Measurements from ENCODE around the gene RPUSD3.

Gene RPUSD3

GRCh38 chr3:9889405-9889804, 45.6 kb upstream of the RPUSD3 start:
- no peaks in the 10 kb centered on the region for H3K9me2 ChIP-seq (ENCODE audit: low read depth, low read length)
- H3K4me1 ChIP-seq (ENCODE audit: insufficient read depth, low read length, severe bottlenecking): peaks cover 13% of the 10 kb centered on the region
- H3K27me3 ChIP-seq (ENCODE audit: insufficient read depth, low read length): no peaks in the 10 kb centered on the region
- H3K4me2 ChIP-seq (ENCODE audit: low read length): no peak overlapping the region
- no peak overlapping the region for H3K4me3 ChIP-seq (ENCODE audit: low read depth, low read length, poor library complexity, severe bottlenecking)
- H3K79me2 ChIP-seq (ENCODE audit: insufficient read depth, low read length): peaks cover 12% of the 10 kb centered on the region
- H3K36me3 ChIP-seq (ENCODE audit: insufficient read depth, low read length): peaks cover 21% of the 10 kb centered on the region
- no peaks in the 10 kb centered on the region for H3K9me3 ChIP-seq (ENCODE audit: low read length)
- H4K20me1 ChIP-seq (ENCODE audit: insufficient read depth, low read length): no peaks in the 10 kb centered on the region
- H3K27ac ChIP-seq (ENCODE audit: low read depth, low read length, poor library complexity, severe bottlenecking): no peak overlapping the region
- no peak for TF ChIP-seq EZH2 (IDR thresholded peaks at IDR 0.05; ENCODE audit: borderline replicate concordance, low read length)
- TF ChIP-seq, protein P1, sequence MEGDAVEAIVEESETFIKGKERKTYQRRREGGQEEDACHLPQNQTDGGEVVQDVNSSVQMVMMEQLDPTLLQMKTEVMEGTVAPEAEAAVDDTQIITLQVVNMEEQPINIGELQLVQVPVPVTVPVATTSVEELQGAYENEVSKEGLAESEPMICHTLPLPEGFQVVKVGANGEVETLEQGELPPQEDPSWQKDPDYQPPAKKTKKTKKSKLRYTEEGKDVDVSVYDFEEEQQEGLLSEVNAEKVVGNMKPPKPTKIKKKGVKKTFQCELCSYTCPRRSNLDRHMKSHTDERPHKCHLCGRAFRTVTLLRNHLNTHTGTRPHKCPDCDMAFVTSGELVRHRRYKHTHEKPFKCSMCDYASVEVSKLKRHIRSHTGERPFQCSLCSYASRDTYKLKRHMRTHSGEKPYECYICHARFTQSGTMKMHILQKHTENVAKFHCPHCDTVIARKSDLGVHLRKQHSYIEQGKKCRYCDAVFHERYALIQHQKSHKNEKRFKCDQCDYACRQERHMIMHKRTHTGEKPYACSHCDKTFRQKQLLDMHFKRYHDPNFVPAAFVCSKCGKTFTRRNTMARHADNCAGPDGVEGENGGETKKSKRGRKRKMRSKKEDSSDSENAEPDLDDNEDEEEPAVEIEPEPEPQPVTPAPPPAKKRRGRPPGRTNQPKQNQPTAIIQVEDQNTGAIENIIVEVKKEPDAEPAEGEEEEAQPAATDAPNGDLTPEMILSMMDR (IDR thresholded peaks at IDR 0.05; ENCODE audit: low read length): no peak
- H2AFZ ChIP-seq (ENCODE audit: low read length): no peak overlapping the region
- H3F3A ChIP-seq (ENCODE audit: insufficient read depth, low read length): no peaks in the 10 kb centered on the region
- H3K9ac ChIP-seq (ENCODE audit: low read length): no peak overlapping the region

DNA sequence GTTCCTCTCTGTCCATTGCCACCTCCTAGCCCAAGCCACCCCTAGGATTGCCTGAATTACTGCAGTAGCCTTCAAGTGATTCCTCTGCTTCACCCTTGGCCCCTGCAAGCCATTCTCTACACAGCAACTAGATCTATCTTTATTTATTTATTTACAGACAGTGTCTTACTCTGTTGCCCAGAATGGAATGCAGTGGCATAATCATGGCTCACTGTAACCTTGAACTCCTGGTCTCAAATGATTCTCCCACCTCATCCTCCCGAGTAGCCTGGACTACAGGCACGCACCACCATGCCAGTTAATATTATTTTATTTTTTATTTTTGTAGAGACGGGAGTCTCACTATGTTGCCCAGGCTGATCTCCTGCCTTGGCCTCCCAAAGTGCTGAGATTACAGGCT, 44.7 kb upstream of the RPUSD3 start:
- H3K9me2 ChIP-seq (ENCODE audit: low read depth, low read length): no peaks in the 10 kb centered on the region
- no peaks in the 10 kb centered on the region for H3K9me3 ChIP-seq (ENCODE audit: low read length)
- H3F3A ChIP-seq (ENCODE audit: insufficient read depth, low read length): no peaks in the 10 kb centered on the region
- H3K36me3 ChIP-seq (ENCODE audit: insufficient read depth, low read length): peaks cover 14% of the 10 kb centered on the region
- no peak overlapping the region for H3K4me3 ChIP-seq (ENCODE audit: low read depth, low read length, poor library complexity, severe bottlenecking)
- TF ChIP-seq EZH2 (IDR thresholded peaks at IDR 0.05; ENCODE audit: borderline replicate concordance, low read length): no peak
- TF ChIP-seq, protein P1 (IDR thresholded peaks at IDR 0.05; ENCODE audit: low read length): no peak
- H3K4me1 ChIP-seq (ENCODE audit: insufficient read depth, low read length, severe bottlenecking): peaks cover 13% of the 10 kb centered on the region
- H3K4me2 ChIP-seq (ENCODE audit: low read length): no peak overlapping the region
- H3K27ac ChIP-seq (ENCODE audit: low read depth, low read length, poor library complexity, severe bottlenecking): no peak overlapping the region
- H3K79me2 ChIP-seq (ENCODE audit: insufficient read depth, low read length): peaks cover 12% of the 10 kb centered on the region
- H4K20me1 ChIP-seq (ENCODE audit: insufficient read depth, low read length): no peaks in the 10 kb centered on the region
- H3K9ac ChIP-seq (ENCODE audit: low read length): no peak overlapping the region
- H2AFZ ChIP-seq (ENCODE audit: low read length): no peak overlapping the region
- peaks cover 4% of the 10 kb centered on the region; the same call in 1 of the 2 replicates for H3K27me3 ChIP-seq (ENCODE audit: insufficient read depth, low read length)

GRCh38 chr3:9887480-9887879, 43.7 kb upstream of the RPUSD3 start:
- Histone ChIP-seq H3K9me2 (ENCODE audit: low read depth, low read length) (no peaks in the 10 kb centered on the region), H3F3A (ENCODE audit: insufficient read depth, low read length) (no peaks in the 10 kb centered on the region), H2AFZ (ENCODE audit: low read length) (no peak overlapping the region), H3K4me3 (ENCODE audit: low read depth, low read length, poor library complexity, severe bottlenecking) (no peak overlapping the region), H3K9ac (ENCODE audit: low read length) (no peak overlapping the region), H3K27ac (ENCODE audit: low read depth, low read length, poor library complexity, severe bottlenecking) (no peak overlapping the region), H3K4me1 (ENCODE audit: insufficient read depth, low read length, severe bottlenecking) (peaks cover 13% of the 10 kb centered on the region), H3K27me3 (ENCODE audit: insufficient read depth, low read length) (peaks cover 4% of the 10 kb centered on the region; the same call in 1 of the 2 replicates), H4K20me1 (ENCODE audit: insufficient read depth, low read length) (no peaks in the 10 kb centered on the region), H3K4me2 (ENCODE audit: low read length) (no peak overlapping the region), H3K9me3 (ENCODE audit: low read length) (no peaks in the 10 kb centered on the region), H3K79me2 (ENCODE audit: insufficient read depth, low read length) (peaks cover 12% of the 10 kb centered on the region), H3K36me3 (ENCODE audit: insufficient read depth, low read length) (peaks cover 3% of the 10 kb centered on the region)
- TF ChIP-seq EZH2 (IDR thresholded peaks at IDR 0.05; ENCODE audit: borderline replicate concordance, low read length): no peak
- TF ChIP-seq, protein P1 (IDR thresholded peaks at IDR 0.05; ENCODE audit: low read length): no peak
